Glutamatergic neuron (in vitro differentiated cells): ENCODE measurements around the gene SIPA1L3. TPM values are rescaled to one million over a fixed set of nuclear protein-coding genes. Genes with fewer than 3 reads are reported as not detected.

Experiments
- DNase-seq: peaks from one replicate; pipeline ENCODE4 v3.0.0; 2022
- H3K27ac Mint-ChIP-seq: one replicate; pipeline ENCODE4 v1.8.0; 2020; ENCODE audit warnings: mild to moderate bottlenecking, mixed read lengths, inconsistent platforms; ENCODE audit not compliant: unreplicated experiment
- H3K27me3 Mint-ChIP-seq: one replicate; pipeline ENCODE4 v1.8.0; 2020; ENCODE audit warnings: mild to moderate bottlenecking, moderate library complexity, mixed read lengths, inconsistent platforms; ENCODE audit not compliant: unreplicated experiment
- H3K36me3 Mint-ChIP-seq: one replicate; pipeline ENCODE4 v1.8.0; 2020; ENCODE audit warnings: mild to moderate bottlenecking, mixed read lengths, inconsistent platforms; ENCODE audit not compliant: unreplicated experiment
- H3K4me1 Mint-ChIP-seq: one replicate; pipeline ENCODE4 v1.8.0; 2020; ENCODE audit warnings: mild to moderate bottlenecking, low read depth, mixed read lengths, inconsistent platforms; ENCODE audit not compliant: unreplicated experiment
- H3K4me3 Mint-ChIP-seq: one replicate; pipeline ENCODE4 v1.8.0; 2020; ENCODE audit warnings: mild to moderate bottlenecking, mixed read lengths, inconsistent platforms; ENCODE audit not compliant: unreplicated experiment
- H3K9me3 Mint-ChIP-seq: one replicate; pipeline ENCODE4 v1.8.0; 2020; ENCODE audit warnings: mild to moderate bottlenecking, moderate library complexity, mixed read lengths, inconsistent platforms; ENCODE audit not compliant: unreplicated experiment
- CTCF ChIP-seq: fragments of 200-600 bp; sonication (generic); IDR thresholded peaks from one replicate; pipeline ENCODE4 v1.5.0; 2021; ENCODE audit not compliant: partially characterized antibody, unreplicated experiment
- total RNA-seq: library from RNA; stranded (reverse); fragmentation: NEBNext Ultra II Directional; extraction: Animal tissue kit (Norgen Biotek cat#: 25700); gene quantifications from one replicate; pipeline ENCODE4 v1.2.1, GENCODE V29; 2021; ENCODE audit not compliant: unreplicated experiment

SIPA1L3 gene
- total RNA-seq, 1 donor from 2014 or later: 97.7 TPM

GRCh38 chr19:38021352-38021751 lies 114.3 kb downstream of the SIPA1L3 start:
- DNase-seq: no peak
- Mint-ChIP-seq H3K4me3 (no peak overlapping the region), H3K4me1 (peaks cover 35% of the 10 kb centered on the region), H3K27me3 (peaks cover 3% of the 10 kb centered on the region), H3K27ac (no peak overlapping the region), H3K36me3 (no peaks in the 10 kb centered on the region), H3K9me3 (peaks cover 7% of the 10 kb centered on the region)
- no peak for TF ChIP-seq CTCF

- H3K36me3 Mint-ChIP-seq: no peaks in the 10 kb centered on the region
- H3K27me3 Mint-ChIP-seq: no peaks in the 10 kb centered on the region
- DNase-seq: no peak
- no peak overlapping the region for H3K4me3 Mint-ChIP-seq
- peak overlapping the region; percentile 80 for H3K27ac Mint-ChIP-seq
- TF ChIP-seq CTCF: no peak
- H3K9me3 Mint-ChIP-seq: peaks cover 7% of the 10 kb centered on the region
- peaks cover 31% of the 10 kb centered on the region for H3K4me1 Mint-ChIP-seq
These were observed 116.0 kb downstream of the SIPA1L3 start for GRCh38 chr19:38022791-38023670.

- Mint-ChIP-seq H3K4me3 (no peak overlapping the region), H3K4me1 (peaks cover 33% of the 10 kb centered on the region), H3K36me3 (no peaks in the 10 kb centered on the region), H3K9me3 (peaks cover 7% of the 10 kb centered on the region), H3K27ac (peak overlapping the region; percentile 80), H3K27me3 (no peaks in the 10 kb centered on the region)
- DNase-seq: no peak
- TF ChIP-seq CTCF: no peak
These were observed 116.9 kb downstream of the SIPA1L3 start for GRCh38 chr19:38023671-38024541.

- H3K9me3 Mint-ChIP-seq: peaks cover 6% of the 10 kb centered on the region
- peak overlapping the region; percentile 22 for H3K4me3 Mint-ChIP-seq
- H3K27me3 Mint-ChIP-seq: no peaks in the 10 kb centered on the region
- no peaks in the 10 kb centered on the region for H3K36me3 Mint-ChIP-seq
- TF ChIP-seq CTCF: no peak
- H3K4me1 Mint-ChIP-seq: peaks cover 30% of the 10 kb centered on the region
- peak overlapping the region; percentile 59 for H3K27ac Mint-ChIP-seq
- no peak for DNase-seq
These were observed 118.2 kb downstream of the SIPA1L3 start for GRCh38 chr19:38024992-38025908.
